Activated CD8-positive, alpha-beta memory T cell treated with anti-CD3 and anti-CD28 coated beads, Interleukin-2, amount 50 U/mL, for 48 hours (primary cell): ENCODE data around the gene SPACA7.

Experiments used
- DNase-seq: peaks from one replicate; pipeline ENCODE4 v3.0.0-alpha.2; 2020

SPACA7 gene

DNA sequence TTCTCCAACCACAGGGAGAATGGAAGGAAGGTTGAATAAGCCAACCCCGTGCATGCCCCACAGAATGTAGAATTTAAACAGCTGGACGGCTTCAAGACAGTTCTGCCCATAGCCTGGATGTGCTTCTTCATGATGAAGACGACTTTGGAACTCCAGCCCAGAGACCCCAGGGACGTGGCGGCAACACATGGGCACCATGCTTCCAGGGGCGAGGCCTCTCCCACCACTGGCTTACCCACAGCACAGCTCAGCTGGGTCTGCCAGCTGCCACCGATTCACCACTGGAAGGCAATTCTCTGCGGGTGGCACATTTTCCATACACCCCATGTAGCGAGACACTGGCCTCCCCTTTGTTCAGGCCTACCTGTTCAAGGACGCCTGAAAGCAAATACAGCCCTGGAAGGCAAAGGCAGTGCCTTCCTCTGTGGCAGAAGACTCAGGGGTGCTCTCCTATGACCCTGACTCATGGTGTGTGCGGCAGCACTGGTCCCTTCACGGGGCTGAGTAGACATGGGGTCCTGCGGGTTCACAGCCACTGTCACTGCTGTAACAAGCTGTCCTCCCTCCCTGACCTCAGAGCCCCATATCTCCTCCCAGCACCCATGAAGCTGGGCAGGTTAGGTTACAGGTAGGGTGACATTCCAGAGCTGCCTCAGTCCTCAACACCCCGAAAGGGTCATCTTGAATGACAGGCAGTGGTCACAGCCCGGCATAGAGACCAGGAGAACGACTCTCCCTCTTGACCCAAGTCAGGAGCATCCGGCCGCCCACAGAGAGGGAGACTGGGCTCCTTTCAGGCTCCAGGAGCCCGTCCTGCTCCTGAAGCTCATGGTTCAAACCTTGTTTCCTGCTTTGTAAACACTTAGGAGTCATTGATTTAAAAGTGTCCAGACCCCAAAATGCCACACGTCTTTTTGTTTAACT is 72.7 kb downstream of the SPACA7 start:
- DNase-seq = peak; percentile 18

DNA sequence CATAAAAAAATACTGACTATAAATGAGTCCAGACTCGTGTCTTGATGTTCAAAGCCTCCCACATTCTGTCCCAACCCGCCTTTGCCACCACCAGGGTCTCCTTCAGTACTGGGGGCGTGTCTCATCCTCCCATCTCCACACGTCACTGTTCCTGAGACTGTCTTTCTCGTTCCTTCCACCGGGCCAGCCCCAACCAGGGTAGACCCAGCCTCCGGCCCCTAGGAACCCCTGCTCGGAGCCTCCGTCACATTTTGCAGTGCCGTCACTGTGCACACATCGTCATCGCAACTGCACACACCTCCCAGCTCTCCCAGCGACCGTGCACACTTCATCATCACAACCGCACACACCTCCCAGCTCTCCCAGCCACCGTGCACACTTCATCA is 73.4 kb downstream of the SPACA7 start:
- peak; percentile 10 for DNase-seq

DNA sequence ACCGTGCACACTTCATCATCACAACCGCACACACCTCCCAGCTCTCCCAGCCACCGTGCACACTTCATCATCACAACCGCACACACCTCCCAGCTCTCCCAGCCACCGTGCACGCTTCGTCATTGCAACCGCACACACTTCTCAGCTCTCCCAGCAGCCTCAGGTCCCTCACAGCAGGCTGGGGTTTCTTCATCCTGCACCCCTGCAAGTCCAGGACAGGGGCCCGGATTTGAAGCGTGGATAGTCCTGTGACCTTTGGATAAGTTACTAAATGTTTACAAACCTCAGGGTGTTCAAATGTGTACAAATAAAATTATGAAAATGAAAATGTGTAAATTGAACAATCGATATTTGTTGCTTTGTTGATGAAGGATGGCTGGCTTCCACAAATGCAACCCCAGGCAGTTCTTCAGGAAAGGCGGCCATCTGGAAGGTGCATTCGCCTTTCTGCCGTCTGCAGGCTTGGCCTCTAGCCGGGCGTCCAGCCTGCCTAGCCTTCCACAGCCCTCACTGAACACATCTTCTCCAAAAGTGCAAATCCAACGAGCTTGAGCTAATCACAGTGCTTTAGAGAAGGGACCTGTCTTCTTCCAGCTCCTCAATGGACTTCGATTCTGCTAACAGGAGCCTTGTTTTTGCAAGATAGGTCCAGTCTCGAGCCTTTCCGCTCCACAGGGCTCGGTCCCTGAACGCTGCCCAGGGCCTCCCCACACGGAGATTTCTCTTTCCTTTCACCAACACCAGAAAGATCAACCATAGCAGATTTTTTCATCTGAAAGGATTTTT is 74.2 kb downstream of the SPACA7 start:
- peak; percentile 13 for DNase-seq

DNA sequence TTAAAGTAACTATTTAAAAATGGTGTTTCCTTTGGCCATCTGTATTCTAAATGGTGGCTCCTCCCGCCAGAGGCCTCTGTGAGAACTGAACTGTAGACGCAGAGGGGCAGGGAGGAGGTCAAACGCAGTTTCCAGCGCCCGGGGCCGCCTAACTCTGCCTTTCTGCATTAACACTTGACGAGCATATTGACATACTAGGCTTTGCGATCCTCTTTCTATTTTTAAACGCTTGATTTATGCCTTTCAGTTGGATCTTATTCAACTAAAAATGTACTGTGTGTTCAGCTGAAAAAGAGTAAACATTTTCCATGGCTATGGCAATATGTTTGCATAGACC is 74.7 kb downstream of the SPACA7 start:
- DNase-seq = no peak

GRCh38 chr13:112451512-112452379 is 75.6 kb downstream of the SPACA7 start:
- DNase-seq = peak; percentile 40

- peak; percentile 25 for DNase-seq
These were observed 76.4 kb downstream of the SPACA7 start for GRCh38 chr13:112452380-112453206.

- DNase-seq = peak; percentile 25
These were observed 77.2 kb downstream of the SPACA7 start for GRCh38 chr13:112453207-112453829.

DNA sequence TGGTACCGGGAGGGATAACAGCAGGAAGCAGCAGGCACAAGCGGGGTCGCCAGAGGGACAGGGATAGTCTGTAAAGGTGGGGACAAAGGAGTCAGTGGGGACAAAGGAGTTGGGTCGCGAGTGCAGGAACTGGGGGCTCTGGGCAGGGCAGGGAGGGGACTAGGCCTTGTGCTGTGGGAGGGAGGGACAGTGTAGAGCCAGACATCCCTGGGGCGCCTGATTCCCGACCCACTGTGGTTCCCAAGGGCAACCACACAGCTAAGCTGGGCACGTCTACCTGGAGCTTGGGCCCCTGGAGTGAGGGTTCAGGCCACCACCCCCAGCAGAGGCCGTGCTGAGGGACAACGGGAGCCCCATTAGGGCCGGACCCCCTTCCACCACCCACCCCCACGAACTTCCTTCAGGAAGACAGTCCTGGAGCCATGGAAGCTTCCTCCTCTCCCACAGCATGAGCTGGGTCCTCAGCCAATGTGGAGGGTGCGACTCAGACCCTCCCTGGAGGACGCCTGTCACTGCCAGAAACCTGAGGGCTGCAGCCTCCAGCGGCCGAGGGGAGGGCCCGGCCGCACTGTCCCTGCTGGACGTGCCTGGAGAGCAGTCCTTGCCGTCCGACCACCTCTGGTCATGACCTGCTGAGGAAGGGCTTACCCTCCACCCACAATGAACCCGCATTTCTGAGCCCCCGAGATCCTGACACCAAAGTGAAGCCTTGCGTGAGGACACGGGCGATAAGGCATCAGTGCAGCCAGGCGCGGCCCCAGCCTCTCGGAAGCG is 77.9 kb downstream of the SPACA7 start:
- DNase-seq = peak; percentile 39

GRCh38 chr13:112454648-112455334 is 78.6 kb downstream of the SPACA7 start:
- peak; percentile 18 for DNase-seq

DNA sequence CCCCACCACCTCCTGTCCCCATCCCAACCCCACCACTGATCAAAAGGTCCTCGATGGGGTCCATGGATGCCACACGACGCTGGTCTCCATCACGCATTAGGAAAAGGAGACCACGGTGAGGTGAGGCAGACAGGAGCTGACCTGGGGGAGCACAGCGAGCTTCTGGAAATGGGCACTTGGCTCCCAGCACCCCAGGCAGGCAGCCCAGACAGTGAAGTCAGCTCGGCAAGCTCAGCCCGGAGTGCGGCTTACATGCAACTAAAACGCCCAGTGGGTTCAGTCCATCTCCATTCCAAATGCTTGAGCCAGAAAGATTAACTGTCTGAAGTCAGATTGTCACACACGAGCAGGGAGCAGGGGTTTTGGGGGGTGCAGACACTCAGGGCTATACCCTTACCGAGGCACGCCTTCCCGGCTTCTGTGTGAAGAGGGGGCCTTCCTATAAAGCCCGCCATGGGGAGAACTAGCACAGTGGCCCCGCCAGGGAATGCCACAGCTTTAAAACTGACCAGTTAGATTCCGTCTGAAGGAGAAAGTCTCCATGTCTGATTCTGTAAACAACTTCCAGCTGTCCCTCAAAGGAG is 79.4 kb downstream of the SPACA7 start:
- peak; percentile 26 for DNase-seq

GRCh38 chr13:112456138-112457056 is 80.2 kb downstream of the SPACA7 start:
- DNase-seq = peak; percentile 34

DNA sequence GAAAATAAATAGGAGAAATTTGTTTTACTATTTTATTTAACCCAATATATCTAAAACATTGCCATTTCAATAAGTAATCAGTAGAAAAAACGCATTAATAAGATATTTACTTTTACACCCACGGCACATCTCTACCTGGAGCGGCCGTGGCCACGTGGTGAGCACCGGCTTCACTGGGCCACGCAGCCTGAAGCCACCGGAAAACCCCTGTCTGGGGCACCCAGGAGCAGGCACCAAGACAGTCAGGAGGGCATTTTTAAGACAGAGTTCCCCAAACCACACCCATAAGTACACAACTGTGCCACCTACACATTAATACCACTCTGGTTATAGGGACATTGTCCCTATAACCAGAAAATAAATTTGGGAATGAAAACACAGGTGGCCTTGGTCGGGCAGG is 80.9 kb downstream of the SPACA7 start:
- DNase-seq = peak; percentile 23

DNA sequence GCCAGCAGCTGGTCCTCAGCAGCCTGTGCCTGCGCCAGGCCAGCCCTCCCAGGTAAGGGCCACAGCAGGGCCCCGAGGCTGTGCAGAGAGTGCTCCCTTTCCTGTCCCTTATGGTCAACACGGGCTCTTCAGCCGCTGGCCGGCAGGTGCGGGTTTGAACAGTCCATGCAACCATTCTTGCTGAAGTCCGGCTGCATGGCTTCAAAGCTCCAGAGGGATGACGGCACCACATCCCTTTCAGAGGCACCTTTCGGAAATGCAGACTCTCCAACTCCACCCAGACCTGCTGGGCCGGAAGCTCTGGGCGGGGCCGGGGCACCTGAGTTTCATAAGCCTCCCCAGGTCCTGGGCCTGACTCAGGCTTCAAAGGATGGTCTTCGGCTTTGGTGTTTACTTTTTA is 81.3 kb downstream of the SPACA7 start:
- peak; percentile 23 for DNase-seq

- DNase-seq = no peak
These were observed 86.3 kb downstream of the SPACA7 start for GRCh38 chr13:112462408-112462807.

DNA sequence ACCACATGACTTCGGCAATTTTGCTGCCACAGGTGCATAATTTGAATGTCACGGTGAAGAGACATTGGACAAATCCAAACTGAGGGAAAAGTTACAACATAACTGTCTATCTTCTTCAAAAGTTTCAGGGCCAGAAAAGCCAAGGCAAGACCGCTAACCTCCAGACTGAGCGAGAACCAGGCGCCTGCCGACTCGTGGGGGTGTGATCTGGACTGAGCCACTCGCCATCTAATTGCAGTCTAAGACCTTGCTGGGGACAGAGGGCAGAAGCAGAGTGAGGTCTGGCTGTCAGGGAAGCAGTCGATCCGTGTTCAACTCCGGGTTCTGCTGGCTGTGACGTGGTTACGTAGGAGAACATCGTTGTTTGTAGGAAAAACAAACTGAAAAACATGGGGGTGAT is 88.6 kb downstream of the SPACA7 start:
- DNase-seq = no peak

DNA sequence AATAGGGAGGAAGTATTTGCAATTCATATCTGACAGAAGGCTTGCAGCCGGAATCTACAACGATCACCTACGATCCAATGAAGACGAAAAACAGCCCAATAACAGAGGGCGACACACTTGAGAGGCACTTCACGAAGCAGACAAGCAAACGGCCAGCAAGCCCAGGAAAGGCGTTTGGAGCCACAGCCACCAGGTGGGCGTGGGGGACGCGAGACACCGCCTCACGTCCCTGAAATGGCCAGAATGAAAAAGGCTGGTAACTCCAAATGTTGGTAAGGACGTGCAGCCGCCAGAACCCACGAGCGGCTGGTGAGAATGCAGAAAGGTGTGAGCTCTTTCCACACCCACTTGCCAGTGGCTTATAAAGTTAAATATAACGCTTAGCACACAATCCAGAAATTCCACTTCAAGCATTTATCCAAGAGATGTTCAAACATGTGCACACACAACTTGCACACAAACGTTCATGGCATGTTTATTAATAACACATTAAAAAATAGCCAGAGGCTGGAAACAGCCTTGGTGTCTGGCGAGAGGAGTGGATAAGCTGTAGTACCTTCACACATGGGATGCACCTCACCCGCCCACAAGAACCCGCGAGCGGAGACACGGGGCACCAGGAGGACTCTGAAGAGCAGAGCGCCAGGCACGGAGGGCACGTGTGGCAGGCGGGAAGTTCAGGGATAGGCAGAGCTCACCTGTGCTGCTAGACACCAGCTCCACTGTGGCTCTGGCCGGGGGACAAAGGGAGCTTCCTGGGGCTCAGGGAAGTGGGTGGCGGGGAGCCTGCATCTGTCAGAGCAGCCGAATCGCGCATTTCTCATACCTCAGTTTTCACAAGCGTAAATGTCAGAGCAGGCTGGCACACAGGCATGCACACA is 89.3 kb downstream of the SPACA7 start:
- peak; percentile 40 for DNase-seq
